HepG2 (cell line): Measurements from ENCODE around the gene AP2A2. TPM values are rescaled to one million over a fixed set of nuclear protein-coding genes. Genes with fewer than 3 reads are reported as not detected.

Source experiments
- BHLHE40 ChIP-seq: IDR thresholded peaks from 2 replicates; pipeline ENCODE4 v1.6.1; 2011; ENCODE audit warnings: low read length, improper control_type of control experiment
- HDAC2 ChIP-seq: sonication (generic); formaldehyde crosslinking; IDR thresholded peaks from 2 replicates; pipeline ENCODE4 v1.4.0; 2020; ENCODE audit warnings: missing genetic modification reagents
- HNRNPK ChIP-seq: fragments of 200-400 bp; formaldehyde crosslinking; IDR thresholded peaks from 2 replicates; pipeline ENCODE4 v1.6.1; 2018; ENCODE audit warnings: low read length, low read depth, moderate library complexity, mild to moderate bottlenecking; ENCODE audit not compliant: poor library complexity, severe bottlenecking
- IKZF4 ChIP-seq: sonication (generic); formaldehyde crosslinking; IDR thresholded peaks from 2 replicates; pipeline ENCODE4 v1.5.1; 2020; ENCODE audit warnings: borderline replicate concordance, mild to moderate bottlenecking, low read depth, missing genetic modification reagents; ENCODE audit errors: not compliant biosample characterization
- JDP2 ChIP-seq: sonication (generic); formaldehyde crosslinking; IDR thresholded peaks from 2 replicates; pipeline ENCODE4 v1.8.1; 2022; ENCODE audit warnings: missing genetic modification reagents, borderline replicate concordance
- MTA3 ChIP-seq: sonication (generic); formaldehyde crosslinking; IDR thresholded peaks from 2 replicates; pipeline ENCODE4 v1.4.0; 2020; ENCODE audit warnings: missing genetic modification reagents
- NCOA5 ChIP-seq: sonication (generic); formaldehyde crosslinking; IDR thresholded peaks from 2 replicates; pipeline ENCODE4 v1.4.0; 2020; ENCODE audit warnings: missing genetic modification reagents
- NR2F2 ChIP-seq: IDR thresholded peaks from 2 replicates; pipeline ENCODE4 v1.6.1; 2012; ENCODE audit warnings: low read depth, inconsistent platforms, borderline replicate concordance
- PAXIP1 ChIP-seq: sonication (generic); formaldehyde crosslinking; conservative IDR thresholded peaks from 2 replicates; pipeline ENCODE4 v1.4.0; 2020; ENCODE audit warnings: mild to moderate bottlenecking, missing genetic modification reagents, moderate library complexity
- SRSF9 ChIP-seq: fragments of 200-400 bp; formaldehyde crosslinking; IDR thresholded peaks from 2 replicates; pipeline ENCODE4 v1.6.1; 2018; ENCODE audit warnings: borderline replicate concordance, mild to moderate bottlenecking, low read depth, low read length; ENCODE audit not compliant: insufficient read depth, poor library complexity, severe bottlenecking
- ZBTB49 ChIP-seq: sonication (generic); formaldehyde crosslinking; IDR thresholded peaks from 2 replicates; pipeline ENCODE4 v1.4.0; 2020; ENCODE audit warnings: missing genetic modification reagents, borderline replicate concordance
- ZNF609 ChIP-seq: sonication (generic); formaldehyde crosslinking; IDR thresholded peaks from 2 replicates; pipeline ENCODE4 v1.4.0; 2020; ENCODE audit warnings: mild to moderate bottlenecking, missing genetic modification reagents, borderline replicate concordance
- ZNF781 ChIP-seq: sonication (generic); formaldehyde crosslinking; IDR thresholded peaks from 2 replicates; pipeline ENCODE4 v1.5.1; 2020; ENCODE audit warnings: borderline replicate concordance, mild to moderate bottlenecking, missing genetic modification reagents; ENCODE audit errors: not compliant biosample characterization
- polyA plus RNA-seq, 8 experiments: library from polyadenylated mRNA; depleted of rRNA in 3 of 8; stranded (reverse) in 7 of 8; unstranded in 1 of 8; fragments of >200 nt; fragmentation: Illumina TruSeq in 4 of 8; extraction: Trizol in 4 of 8; gene quantifications; 2 replicates each; pipeline versions ENCODE4 v1.2.1 to v1.2.3, GENCODE V29; 2011 to 2016; ENCODE audit warnings: low read depth in 4 of 8, missing spikeins in 1 of 8, mixed read lengths in 1 of 8; ENCODE audit not compliant: insufficient read depth in 1 of 8
- total RNA-seq, 5 experiments: library from RNA; depleted of rRNA; stranded (reverse); fragments of >200 nt; fragmentation: Illumina TruSeq; extraction: Trizol; gene quantifications; 2 replicates each; pipeline ENCODE4 v1.2.3, GENCODE V29; 2016; ENCODE audit warnings: low read depth in 1 of 5

Gene AP2A2
- total and polyA plus RNA-seq, 2 of the 13 experiments (the other 11 are each of a cell fraction or from before 2014, with no cell fraction given) = 25.7 to 75.7 TPM

GRCh38 chr11:914747-915501 lies 10.7 kb upstream of the AP2A2 start (continued):
- no peak for TF ChIP-seq HNRNPK
- peak; percentile 75 for TF ChIP-seq NR2F2
- TF ChIP-seq HDAC2 = peak; percentile 78
- no peak for TF ChIP-seq JDP2 (CRISPR knock-in tag)
- TF ChIP-seq MTA3 (CRISPR knock-in tag) = no peak
- TF ChIP-seq NCOA5 (CRISPR knock-in tag) = no peak
- peak; percentile 83 for TF ChIP-seq PAXIP1 (CRISPR knock-in tag)
- TF ChIP-seq BHLHE40 = no peak; the same call in 1 of the 2 replicates
- TF ChIP-seq ZBTB49 (CRISPR knock-in tag) = no peak
- TF ChIP-seq IKZF4 (CRISPR knock-in tag) = peak; percentile 43
- no peak; the same call in 1 of the 2 replicates for TF ChIP-seq ZNF609 (CRISPR knock-in tag)
- no peak for TF ChIP-seq ZNF781
- no peak for TF ChIP-seq SRSF9
